IMR-90 (cell line): ENCODE data around the gene DBNDD1. TPM values are rescaled to one million over a fixed set of nuclear protein-coding genes. Genes with fewer than 3 reads are reported as not detected.

Experiments
- ATAC-seq: fragments of 200-7000 bp; cut with Tn5 transposase; 2 replicates; pipeline ENCODE4 v1.9.1; 2020; ENCODE audit warnings: low read depth, mild to moderate bottlenecking, moderate library complexity
- BruUV-seq: library from RNA; stranded (reverse); fragments of 400-500 nt; replicated peaks from 2 replicates; lab custom pipeline; 2021; lab: Mats Ljungman, UMichigan
- CTCF ChIA-PET: fragments of 300-600 bp; formaldehyde crosslinking; extraction: SDS; loops from one replicate; lab custom pipeline; 2021; ENCODE audit warnings: antibody characterized with exemption; lab: Yijun Ruan, JAX
- POLR2A ChIA-PET: fragments of 300-600 bp; sonication (Branson Sonifier 250); formaldehyde crosslinking; loops from one replicate; lab custom pipeline; 2022; ENCODE audit warnings: antibody characterized with exemption; ENCODE audit not compliant: unreplicated experiment; lab: Charles Lee
- DNase-seq: peaks from one replicate; pipeline ENCODE4 v3.0.0; 2013
- H2AFZ ChIP-seq: replicated peaks from 2 replicates; pipeline ENCODE3; 2013; ENCODE audit warnings: low read length, mild to moderate bottlenecking; ENCODE audit not compliant: poor library complexity
- H2AK5ac ChIP-seq: 2 replicates; pipeline ENCODE4 v1.6.1; 2013; ENCODE audit warnings: low read depth, low read length, inconsistent platforms
- H2AK9ac ChIP-seq: replicated peaks from 2 replicates; pipeline ENCODE3; 2013; ENCODE audit warnings: mild to moderate bottlenecking, low read depth, low read length, moderate library complexity; ENCODE audit not compliant: poor library complexity
- H2BK120ac ChIP-seq: 2 replicates; pipeline ENCODE4 v1.6.1; 2013; ENCODE audit warnings: low read depth, low read length, inconsistent platforms
- H2BK15ac ChIP-seq: 3 replicates; pipeline ENCODE4 v1.6.1; 2013; ENCODE audit warnings: low read depth, low read length, inconsistent platforms
- H2BK20ac ChIP-seq: 2 replicates; pipeline ENCODE4 v1.6.1; 2013; ENCODE audit warnings: low read depth, mild to moderate bottlenecking, inconsistent platforms, low read length, moderate library complexity
- H2BK5ac ChIP-seq: 2 replicates; pipeline ENCODE4 v1.6.1; 2013; ENCODE audit warnings: mild to moderate bottlenecking, low read depth, low read length, inconsistent platforms; ENCODE audit not compliant: poor library complexity, severe bottlenecking
- H3K14ac ChIP-seq: replicated peaks from 2 replicates; pipeline ENCODE4 v1.6.1; 2013; ENCODE audit warnings: low read depth, low read length, inconsistent platforms
- H3K18ac ChIP-seq: 2 replicates; pipeline ENCODE4 v1.6.1; 2013; ENCODE audit warnings: low read depth, low read length, control low read depth
- H3K23ac ChIP-seq: 2 replicates; pipeline ENCODE4 v1.6.1; 2013; ENCODE audit warnings: low read depth, low read length, inconsistent platforms
- H3K27ac ChIP-seq: 2 replicates; pipeline ENCODE4 v1.5.1; 2013; ENCODE audit warnings: mild to moderate bottlenecking, control low read depth, low read length; ENCODE audit not compliant: insufficient read depth
- H3K27me3 ChIP-seq: 2 replicates; pipeline ENCODE4 v1.6.1; 2013; ENCODE audit warnings: low read length; ENCODE audit not compliant: control insufficient read depth, insufficient read depth
- H3K36me3 ChIP-seq: 2 replicates; pipeline ENCODE4 v1.6.1; 2013; ENCODE audit warnings: low read length, mixed read lengths; ENCODE audit not compliant: control insufficient read depth, insufficient read depth
- H3K4ac ChIP-seq: 2 replicates; pipeline ENCODE4 v1.6.1; 2013; ENCODE audit warnings: low read depth, low read length, inconsistent platforms
- H3K4me1 ChIP-seq: 2 replicates; pipeline ENCODE4 v1.6.1; 2013; ENCODE audit warnings: low read length, mixed read lengths; ENCODE audit not compliant: control insufficient read depth, insufficient read depth
- H3K4me2 ChIP-seq: 2 replicates; pipeline ENCODE4 v1.6.1; 2013; ENCODE audit warnings: low read depth, mild to moderate bottlenecking, control low read depth, low read length, moderate library complexity
- H3K4me3 ChIP-seq: 2 replicates; pipeline ENCODE4 v1.5.1; 2013; ENCODE audit warnings: low read depth, mild to moderate bottlenecking, control low read depth, low read length, moderate library complexity; ENCODE audit not compliant: insufficient read depth
- H3K56ac ChIP-seq: 2 replicates; pipeline ENCODE4 v1.6.1; 2013; ENCODE audit warnings: low read length, inconsistent platforms; ENCODE audit not compliant: insufficient read depth; ENCODE audit errors: extremely low read depth
- H3K79me1 ChIP-seq, 2 experiments: 2 replicates each; pipeline ENCODE4 v1.6.1; 2013; ENCODE audit warnings: low read length in 2 of 2, inconsistent platforms in 1 of 2, low read depth in 1 of 2
- H3K9ac ChIP-seq: 2 replicates; pipeline ENCODE4 v1.6.1; 2013; ENCODE audit warnings: low read depth, low read length, control low read depth
- H3K9me1 ChIP-seq: 2 replicates; pipeline ENCODE4 v1.6.1; 2013; ENCODE audit warnings: low read length, inconsistent platforms; ENCODE audit not compliant: insufficient read depth
- H3K9me3 ChIP-seq: 2 replicates; pipeline ENCODE4 v1.6.1; 2013; ENCODE audit warnings: low read length; ENCODE audit not compliant: control insufficient read depth, insufficient read depth
- H4K20me1 ChIP-seq: 2 replicates; pipeline ENCODE4 v1.6.1; 2013; ENCODE audit warnings: low read length, inconsistent platforms; ENCODE audit not compliant: insufficient read depth
- H4K5ac ChIP-seq: 2 replicates; pipeline ENCODE4 v1.6.1; 2013; ENCODE audit warnings: mild to moderate bottlenecking, low read depth, low read length, control low read depth
- H4K8ac ChIP-seq, 2 experiments: 2 replicates each; pipeline ENCODE4 v1.6.1; 2013; ENCODE audit warnings: low read depth in 2 of 2, low read length in 2 of 2, control low read depth in 1 of 2, inconsistent platforms in 1 of 2
- H4K91ac ChIP-seq: 2 replicates; pipeline ENCODE4 v1.6.1; 2013; ENCODE audit warnings: low read depth, low read length, inconsistent platforms; ENCODE audit not compliant: insufficient read depth
- CEBPB ChIP-seq: IDR thresholded peaks from 2 replicates; pipeline ENCODE4 v1.6.1; 2012; ENCODE audit warnings: low read depth, low read length, improper control_type of control experiment
- CHD1 ChIP-seq: IDR thresholded peaks from 2 replicates; pipeline ENCODE4 v1.6.1; 2012; ENCODE audit warnings: low read depth, low read length, improper control_type of control experiment
- MXI1 ChIP-seq: IDR thresholded peaks from 2 replicates; pipeline ENCODE4 v1.6.1; 2012; ENCODE audit warnings: low read depth, mild to moderate bottlenecking, low read length, moderate library complexity, borderline replicate concordance
- NFE2L2 ChIP-seq: fragments of 150-350 bp; IDR thresholded peaks from 2 replicates; pipeline ENCODE4 v1.6.1; 2016; ENCODE audit warnings: low read depth, mild to moderate bottlenecking, low read length
- POLR2A ChIP-seq: IDR thresholded peaks from 2 replicates; pipeline ENCODE4 v1.6.1; 2012; ENCODE audit warnings: mild to moderate bottlenecking, low read depth, low read length
- RAD21 ChIP-seq: IDR thresholded peaks from 2 replicates; pipeline ENCODE4 v1.6.1; 2012; ENCODE audit warnings: low read length, improper control_type of control experiment
- RCOR1 ChIP-seq: IDR thresholded peaks from 2 replicates; pipeline ENCODE4 v1.6.1; 2012; ENCODE audit warnings: mild to moderate bottlenecking, low read length, improper control_type of control experiment; ENCODE audit not compliant: insufficient replicate concordance
- WGBS, 2 experiments: methylation state at CpG; one replicate each; pipeline versions ENCODE4 v1.1.5 to v1.1.7; 2013; ENCODE audit warnings: missing lambda C conversion rate in 2 of 2; ENCODE audit not compliant: insufficient read length in 1 of 2; ENCODE audit errors: extremely low coverage in 2 of 2; 5-methylcytosine and 5-hydroxymethylcytosine counted together
- dilution Hi-C: fragments of 300-500 bp; cut with HindIII; formaldehyde crosslinking; loops from one replicate; pipeline ENCODE4 v1.14.3; 2018; ENCODE audit warnings: low sequenced_read_pairs; ENCODE audit not compliant: unreplicated experiment
- in situ Hi-C: fragments of 300-500 bp; cut with MboI; formaldehyde crosslinking; loops from 3 replicates; pipeline ENCODE4 v1.14.3; 2019; ENCODE audit warnings: low sequenced_read_pairs, inconsistent platforms, mixed read lengths
- intact Hi-C: fragments of 100-400 bp; cut with micrococcal nuclease; formaldehyde crosslinking; loops from 2 replicates; pipeline ENCODE4 v1.10.0; 2022
- polyA plus RNA-seq, 3 experiments: library from polyadenylated mRNA; depleted of rRNA; stranded (reverse); fragments of >200 nt; gene quantifications; 2 replicates each; pipeline ENCODE4 v1.2.3, GENCODE V29; 2012; ENCODE audit warnings: low replicate concordance in 1 of 3
- total RNA-seq: library from RNA; depleted of rRNA; stranded (reverse); fragments of >200 nt; gene quantifications from 2 replicates; pipeline ENCODE4 v1.2.3, GENCODE V29; 2012
- TF ChIP-seq, protein P1 (sequence below): conservative IDR thresholded peaks from 2 replicates; pipeline ENCODE4 v1.5.1; 2012; ENCODE audit warnings: mild to moderate bottlenecking, low read depth, low read length, improper control_type of control experiment

The DBNDD1 gene
- total and polyA plus RNA-seq, 2 of the 4 experiments (the other 2 are of a cell fraction) = 3.4 to 23.0 TPM

DNA sequence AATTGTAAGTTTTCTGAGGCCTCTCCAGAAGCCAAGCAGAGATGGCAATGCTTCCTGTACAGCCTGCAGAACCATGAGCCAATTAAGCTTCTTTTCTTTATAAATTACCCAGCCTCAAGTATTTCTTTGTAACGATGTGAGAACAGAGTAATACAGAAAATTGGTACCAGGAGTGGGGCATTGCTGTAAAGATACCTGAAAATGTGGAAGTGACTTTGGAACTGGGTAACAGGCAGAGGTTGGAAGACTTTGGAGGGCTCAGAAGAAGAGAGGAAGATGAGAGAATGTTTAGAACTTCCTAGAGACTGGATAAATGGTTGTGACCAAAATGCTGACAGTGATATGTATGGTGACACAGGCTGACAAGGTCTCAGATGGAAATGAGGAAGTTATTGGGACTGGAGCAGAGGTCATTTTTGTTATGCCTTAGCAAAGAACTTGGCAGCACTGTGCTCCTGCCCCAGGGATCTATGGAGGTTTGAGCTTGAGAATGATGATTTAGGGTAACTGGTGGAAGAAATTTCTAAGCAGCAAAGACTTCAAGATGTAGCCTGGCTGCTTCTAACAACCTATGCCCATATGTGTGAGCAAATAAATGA lies 34.7 kb upstream of the DBNDD1 start:
- DNase-seq (no peak), ATAC-seq (no peak)
- H3K4ac ChIP-seq = no peak overlapping the region
- H3K27ac ChIP-seq = no peak overlapping the region
- no peak overlapping the region for H3K23ac ChIP-seq
- BruUV-seq = no TSS peak
- dilution Hi-C loops (no loop called here), intact Hi-C loops (no loop called here), in situ Hi-C loops (no loop called here)
- H3K4me2 ChIP-seq = no peak overlapping the region
- H2BK5ac ChIP-seq = no peak overlapping the region
- no peak overlapping the region for H2AFZ ChIP-seq
- no peaks in the 10 kb centered on the region for H4K20me1 ChIP-seq
- H2BK20ac ChIP-seq = no peak overlapping the region
- H4K5ac ChIP-seq = no peak overlapping the region
- no peaks in the 10 kb centered on the region for H3K9me1 ChIP-seq
- no peak overlapping the region for H2BK120ac ChIP-seq
- H2BK15ac ChIP-seq = no peak overlapping the region
- H3K79me1 ChIP-seq = no peaks in the 10 kb centered on the region
- TF ChIP-seq CHD1 (no peak), RCOR1 (no peak), RAD21 (no peak), CEBPB (no peak), POLR2A (no peak), NFE2L2 (no peak), MXI1 (no peak)
- TF ChIP-seq, protein P1, sequence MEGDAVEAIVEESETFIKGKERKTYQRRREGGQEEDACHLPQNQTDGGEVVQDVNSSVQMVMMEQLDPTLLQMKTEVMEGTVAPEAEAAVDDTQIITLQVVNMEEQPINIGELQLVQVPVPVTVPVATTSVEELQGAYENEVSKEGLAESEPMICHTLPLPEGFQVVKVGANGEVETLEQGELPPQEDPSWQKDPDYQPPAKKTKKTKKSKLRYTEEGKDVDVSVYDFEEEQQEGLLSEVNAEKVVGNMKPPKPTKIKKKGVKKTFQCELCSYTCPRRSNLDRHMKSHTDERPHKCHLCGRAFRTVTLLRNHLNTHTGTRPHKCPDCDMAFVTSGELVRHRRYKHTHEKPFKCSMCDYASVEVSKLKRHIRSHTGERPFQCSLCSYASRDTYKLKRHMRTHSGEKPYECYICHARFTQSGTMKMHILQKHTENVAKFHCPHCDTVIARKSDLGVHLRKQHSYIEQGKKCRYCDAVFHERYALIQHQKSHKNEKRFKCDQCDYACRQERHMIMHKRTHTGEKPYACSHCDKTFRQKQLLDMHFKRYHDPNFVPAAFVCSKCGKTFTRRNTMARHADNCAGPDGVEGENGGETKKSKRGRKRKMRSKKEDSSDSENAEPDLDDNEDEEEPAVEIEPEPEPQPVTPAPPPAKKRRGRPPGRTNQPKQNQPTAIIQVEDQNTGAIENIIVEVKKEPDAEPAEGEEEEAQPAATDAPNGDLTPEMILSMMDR = no peak
- no peak overlapping the region for H3K18ac ChIP-seq
- ChIA-PET CTCF (no interaction called here), POLR2A (no interaction called here)
- H3K14ac ChIP-seq = no peak overlapping the region
- no peak overlapping the region for H3K56ac ChIP-seq
- H4K91ac ChIP-seq = no peak overlapping the region
- no peaks in the 10 kb centered on the region for H3K36me3 ChIP-seq
- WGBS, 2 experiments = 33% methylated on average over 1 of the region's 1 CpG; no CpG with 5 or more reads in 1 of the 2 experiments
- peaks cover 7% of the 10 kb centered on the region for H3K4me1 ChIP-seq
- no peak overlapping the region for H2AK9ac ChIP-seq
- peaks cover 9% of the 10 kb centered on the region for H3K9me3 ChIP-seq
- H4K8ac ChIP-seq = no peak overlapping the region
- no peak overlapping the region for H3K4me3 ChIP-seq
- no peaks in the 10 kb centered on the region for H3K27me3 ChIP-seq
- no peak overlapping the region for H2AK5ac ChIP-seq
- H3K9ac ChIP-seq = no peak overlapping the region
